ENCODE measurements around the gene NEAT1. TPM values are rescaled to one million over a fixed set of nuclear protein-coding genes. Genes with fewer than 3 reads are reported as not detected.

Gene NEAT1
- total RNA-seq, 5 donors from 2014 or later (not counting 1 experiment from before 2014, with no cell fraction given) = 368 to 1,017 (median 906) TPM

GRCh38 chr11:65401073-65401802 lies 21.4 kb upstream of the NEAT1 start:
- Mint-ChIP-seq H3K27me3 (no peaks in the 10 kb centered on the region), H3K4me1 (peaks cover 0 to 9% (median 4%) of the 10 kb centered on the region in 3 donors), H3K4me3 (no peak overlapping the region), H3K27ac (peak overlapping the region in 1 of 2 donors; percentile 65), H3K36me3 (peaks cover 14% of the 10 kb centered on the region), H3K9me3 (no peaks in the 10 kb centered on the region)
- H3K27ac ChIP-seq (ENCODE audit: low read length) = no peak overlapping the region
- POLR2A ChIA-PET = no interaction called here
- H3K36me3 ChIP-seq (ENCODE audit: control insufficient read depth in 2 of 2, extremely low read depth in 1 of 2, insufficient read depth in 1 of 2, low read length in 1 of 2) = peaks cover 26 to 63% of the 10 kb centered on the region in 2 donors
- no peak overlapping the region for H3K4me3 ChIP-seq (ENCODE audit: control insufficient read depth in 1 of 2, extremely low read depth in 1 of 2, low read length in 1 of 2)
- WGBS (ENCODE audit: insufficient coverage) = 78% methylated on average over 12 of the region's 16 CpGs
- no peaks in the 10 kb centered on the region for H3K27me3 ChIP-seq (replicated peaks in 1 of 2; ENCODE audit: control insufficient read depth in 2 of 2, extremely low read depth in 1 of 2, insufficient read depth in 2 of 2, low read length in 1 of 2)
- DNase-seq = no peak
- peaks cover 3 to 9% of the 10 kb centered on the region in 2 experiments for H3K4me1 ChIP-seq (ENCODE audit: control insufficient read depth in 1 of 2, extremely low read depth in 1 of 2, insufficient read depth in 2 of 2, low read length in 2 of 2)
- ATAC-seq (replicated peaks in 1 of 4) = no peak
- CTCF ChIA-PET = no interaction called here
- no peaks in the 10 kb centered on the region for H3K9me3 ChIP-seq

DNA sequence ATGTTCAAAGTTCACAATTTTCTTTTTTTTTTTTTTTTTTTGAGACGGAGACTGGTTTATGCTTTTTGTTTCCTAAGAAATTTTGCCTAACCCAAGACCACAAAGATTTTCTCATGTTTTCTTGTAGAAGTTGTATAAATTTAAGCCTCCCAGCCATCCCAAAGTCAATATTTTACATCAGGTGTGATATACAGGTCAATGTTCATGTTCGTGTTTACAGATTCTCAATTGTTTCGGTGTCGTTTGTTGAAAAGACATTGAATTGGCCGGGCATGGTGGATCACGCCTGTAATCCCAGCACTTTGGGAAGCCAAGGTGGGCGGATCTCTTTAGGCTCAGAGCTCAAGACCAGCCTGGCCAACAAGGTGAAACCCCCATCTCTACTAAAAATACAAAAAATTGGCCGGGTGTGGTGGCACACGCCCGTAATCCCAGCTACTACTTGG lies 20.8 kb upstream of the NEAT1 start:
- Mint-ChIP-seq H3K4me1 (peaks cover 0 to 9% (median 4%) of the 10 kb centered on the region in 3 donors), H3K36me3 (peaks cover 14% of the 10 kb centered on the region), H3K4me3 (no peak overlapping the region), H3K27me3 (no peaks in the 10 kb centered on the region), H3K27ac (peak overlapping the region in 1 of 2 donors; percentile 65), H3K9me3 (no peaks in the 10 kb centered on the region)
- Histone ChIP-seq H3K4me3 (ENCODE audit: control insufficient read depth in 1 of 2, extremely low read depth in 1 of 2, low read length in 1 of 2) (no peak overlapping the region), H3K36me3 (ENCODE audit: control insufficient read depth in 2 of 2, extremely low read depth in 1 of 2, insufficient read depth in 1 of 2, low read length in 1 of 2) (peaks cover 29 to 63% of the 10 kb centered on the region in 2 donors), H3K27ac (ENCODE audit: low read length) (no peak overlapping the region), H3K9me3 (no peaks in the 10 kb centered on the region), H3K4me1 (ENCODE audit: control insufficient read depth in 1 of 2, extremely low read depth in 1 of 2, insufficient read depth in 2 of 2, low read length in 2 of 2) (peaks cover 3 to 9% of the 10 kb centered on the region in 2 experiments), H3K27me3 (replicated peaks in 1 of 2; ENCODE audit: control insufficient read depth in 2 of 2, extremely low read depth in 1 of 2, insufficient read depth in 2 of 2, low read length in 1 of 2) (no peaks in the 10 kb centered on the region)
- ATAC-seq (replicated peaks in 1 of 4) (no peak), DNase-seq (no peak)
- WGBS (ENCODE audit: insufficient coverage) = 100% methylated on average over 6 of the region's 10 CpGs
- ChIA-PET POLR2A (no interaction called here), CTCF (no interaction called here)

DNA sequence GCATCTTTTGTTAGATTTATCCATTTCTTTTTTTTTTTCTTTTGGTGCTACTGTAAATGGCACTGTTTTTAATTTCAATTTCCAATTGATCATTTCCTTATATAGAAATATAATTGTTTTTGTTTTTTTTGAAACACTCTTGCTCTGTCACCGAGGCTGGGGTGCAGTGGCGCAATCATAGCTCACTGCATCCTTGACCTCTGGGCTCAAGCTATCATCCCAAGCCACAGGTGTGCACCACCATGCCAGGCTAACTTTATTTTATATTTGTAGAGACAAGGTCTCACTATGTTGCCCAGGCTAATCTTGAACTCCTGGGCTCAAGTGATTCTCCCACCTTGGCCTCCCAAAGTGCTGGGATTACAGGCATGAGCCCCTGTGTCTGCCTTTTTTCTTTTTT lies 19.8 kb upstream of the NEAT1 start:
- peaks cover 0 to 9% (median 4%) of the 10 kb centered on the region in 3 donors for H3K4me1 Mint-ChIP-seq
- no peak overlapping the region for H3K27ac ChIP-seq (ENCODE audit: low read length)
- ATAC-seq (replicated peaks in 1 of 4) = no peak
- H3K9me3 Mint-ChIP-seq = no peaks in the 10 kb centered on the region
- no CpG with 5 or more reads among the region's 2 CpGs for WGBS (ENCODE audit: insufficient coverage)
- ChIA-PET CTCF (no interaction called here), POLR2A (no interaction called here)
- H3K9me3 ChIP-seq = no peaks in the 10 kb centered on the region
- no peaks in the 10 kb centered on the region for H3K27me3 ChIP-seq (replicated peaks in 1 of 2; ENCODE audit: control insufficient read depth in 2 of 2, extremely low read depth in 1 of 2, insufficient read depth in 2 of 2, low read length in 1 of 2)
- H3K36me3 Mint-ChIP-seq = peaks cover 9% of the 10 kb centered on the region
- H3K36me3 ChIP-seq (ENCODE audit: control insufficient read depth in 2 of 2, extremely low read depth in 1 of 2, insufficient read depth in 1 of 2, low read length in 1 of 2) = peaks cover 24 to 62% of the 10 kb centered on the region in 2 donors
- H3K27ac Mint-ChIP-seq = no peak overlapping the region
- no peaks in the 10 kb centered on the region for H3K27me3 Mint-ChIP-seq
- H3K4me1 ChIP-seq (ENCODE audit: control insufficient read depth in 1 of 2, extremely low read depth in 1 of 2, insufficient read depth in 2 of 2, low read length in 2 of 2) = peaks cover 3 to 9% of the 10 kb centered on the region in 2 experiments
- H3K4me3 ChIP-seq (ENCODE audit: control insufficient read depth in 1 of 2, extremely low read depth in 1 of 2, low read length in 1 of 2) = no peak overlapping the region
- DNase-seq = no peak
- H3K4me3 Mint-ChIP-seq = no peak overlapping the region

DNA sequence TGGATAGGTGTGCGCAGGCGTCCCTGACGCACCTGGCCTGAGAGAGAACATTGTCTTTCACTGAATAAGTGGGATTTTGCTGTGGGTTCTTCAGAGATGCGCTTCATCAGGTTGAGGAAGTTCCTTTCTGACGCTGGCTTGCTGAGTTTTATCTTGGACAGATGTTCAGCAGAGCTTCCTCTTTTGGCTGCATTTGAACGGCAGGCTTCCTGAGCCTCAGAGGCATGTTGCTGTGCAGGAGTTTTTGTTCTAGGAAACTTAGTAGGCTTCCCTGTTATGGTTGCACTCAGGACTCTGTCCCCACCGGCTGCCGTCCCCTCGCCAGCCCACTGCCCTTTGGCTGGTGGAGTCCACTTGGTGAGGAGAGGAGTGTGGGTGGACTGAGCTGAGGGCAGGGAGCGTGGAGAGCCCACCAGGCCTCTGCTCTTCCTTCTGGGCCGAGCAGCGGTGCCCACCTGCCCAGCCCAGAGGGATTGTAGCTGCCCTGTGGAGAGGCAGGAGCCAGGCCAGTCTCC lies 18.9 kb upstream of the NEAT1 start:
- Histone ChIP-seq H3K27me3 (replicated peaks in 1 of 2; ENCODE audit: control insufficient read depth in 2 of 2, extremely low read depth in 1 of 2, insufficient read depth in 2 of 2, low read length in 1 of 2) (no peaks in the 10 kb centered on the region), H3K4me3 (ENCODE audit: control insufficient read depth in 1 of 2, extremely low read depth in 1 of 2, low read length in 1 of 2) (no peak overlapping the region), H3K4me1 (ENCODE audit: control insufficient read depth in 1 of 2, extremely low read depth in 1 of 2, insufficient read depth in 2 of 2, low read length in 2 of 2) (peaks cover 3 to 9% of the 10 kb centered on the region in 2 experiments), H3K36me3 (ENCODE audit: control insufficient read depth in 2 of 2, extremely low read depth in 1 of 2, insufficient read depth in 1 of 2, low read length in 1 of 2) (peaks cover 24 to 64% of the 10 kb centered on the region in 2 donors), H3K9me3 (no peaks in the 10 kb centered on the region), H3K27ac (ENCODE audit: low read length) (no peak overlapping the region)
- Mint-ChIP-seq H3K27me3 (no peaks in the 10 kb centered on the region), H3K27ac (peak overlapping the region; percentile 19 to 75), H3K9me3 (no peaks in the 10 kb centered on the region), H3K4me1 (peaks cover 0 to 9% (median 4%) of the 10 kb centered on the region in 3 donors), H3K4me3 (no peak overlapping the region), H3K36me3 (peaks cover 7% of the 10 kb centered on the region)
- 62% methylated on average over 10 of the region's 12 CpGs for WGBS (ENCODE audit: insufficient coverage)
- ChIA-PET POLR2A (no interaction called here), CTCF (interaction anchor here in 1 of 2 donors (0.6 kb wide), 1 partner anchor 493 kb away, joined by 4 read pairs; no protein-coding TSS in a partner anchor)
- ATAC-seq (replicated peaks in 1 of 4) (peak in 2 of 4 experiments; percentile 27 to 57), DNase-seq (no peak)

GRCh38 chr11:65404210-65404609 lies 18.4 kb upstream of the NEAT1 start:
- H3K36me3 Mint-ChIP-seq = peaks cover 12% of the 10 kb centered on the region
- Histone ChIP-seq H3K27me3 (replicated peaks in 1 of 2; ENCODE audit: control insufficient read depth in 2 of 2, extremely low read depth in 1 of 2, insufficient read depth in 2 of 2, low read length in 1 of 2) (no peaks in the 10 kb centered on the region), H3K4me3 (ENCODE audit: control insufficient read depth in 1 of 2, extremely low read depth in 1 of 2, low read length in 1 of 2) (no peak overlapping the region), H3K36me3 (ENCODE audit: control insufficient read depth in 2 of 2, extremely low read depth in 1 of 2, insufficient read depth in 1 of 2, low read length in 1 of 2) (peaks cover 23 to 67% of the 10 kb centered on the region in 2 donors), H3K4me1 (ENCODE audit: control insufficient read depth in 1 of 2, extremely low read depth in 1 of 2, insufficient read depth in 2 of 2, low read length in 2 of 2) (peaks cover 3 to 9% of the 10 kb centered on the region in 2 experiments), H3K9me3 (no peaks in the 10 kb centered on the region), H3K27ac (ENCODE audit: low read length) (no peak overlapping the region)
- ChIA-PET POLR2A (no interaction called here), CTCF (no interaction called here)
- 74% methylated on average over 13 of the region's 13 CpGs for WGBS (ENCODE audit: insufficient coverage)
- ATAC-seq (replicated peaks in 1 of 4) = no peak
- no peaks in the 10 kb centered on the region for H3K27me3 Mint-ChIP-seq
- H3K4me1 Mint-ChIP-seq = peaks cover 0 to 9% (median 4%) of the 10 kb centered on the region in 3 donors
- no peak for DNase-seq
- H3K9me3 Mint-ChIP-seq = no peaks in the 10 kb centered on the region
- no peak overlapping the region for H3K4me3 Mint-ChIP-seq
- peak overlapping the region in 1 of 2 donors; percentile 39 for H3K27ac Mint-ChIP-seq

GRCh38 chr11:65404638-65405339 lies 17.8 kb upstream of the NEAT1 start:
- H3K4me1 Mint-ChIP-seq = peaks cover 0 to 9% (median 4%) of the 10 kb centered on the region in 3 donors
- H3K4me3 Mint-ChIP-seq = no peak overlapping the region
- peaks cover 14% of the 10 kb centered on the region for H3K36me3 Mint-ChIP-seq
- H3K9me3 Mint-ChIP-seq = no peaks in the 10 kb centered on the region
- no peak overlapping the region for H3K27ac ChIP-seq (ENCODE audit: low read length)
- no peak overlapping the region for H3K27ac Mint-ChIP-seq
- WGBS (ENCODE audit: insufficient coverage) = 93% methylated on average over 20 of the region's 24 CpGs
- POLR2A ChIA-PET = interaction anchor here in 1 of 2 donors (0.5 kb wide), 1 partner anchor 87 kb away, joined by 3 read pairs; no protein-coding TSS in a partner anchor
- no peaks in the 10 kb centered on the region for H3K27me3 ChIP-seq (replicated peaks in 1 of 2; ENCODE audit: control insufficient read depth in 2 of 2, extremely low read depth in 1 of 2, insufficient read depth in 2 of 2, low read length in 1 of 2)
- no peaks in the 10 kb centered on the region for H3K9me3 ChIP-seq
- CTCF ChIA-PET = no interaction called here
- peaks cover 3 to 9% of the 10 kb centered on the region in 2 experiments for H3K4me1 ChIP-seq (ENCODE audit: control insufficient read depth in 1 of 2, extremely low read depth in 1 of 2, insufficient read depth in 2 of 2, low read length in 2 of 2)
- H3K36me3 ChIP-seq (ENCODE audit: control insufficient read depth in 2 of 2, extremely low read depth in 1 of 2, insufficient read depth in 1 of 2, low read length in 1 of 2) = peaks cover 21 to 67% of the 10 kb centered on the region in 2 donors
- no peak for ATAC-seq (replicated peaks in 1 of 4)
- DNase-seq = no peak
- H3K4me3 ChIP-seq (ENCODE audit: control insufficient read depth in 1 of 2, extremely low read depth in 1 of 2, low read length in 1 of 2) = no peak overlapping the region
- no peaks in the 10 kb centered on the region for H3K27me3 Mint-ChIP-seq
